ENCODE data around the gene SP2. TPM values are rescaled to one million over a fixed set of nuclear protein-coding genes. Genes with fewer than 3 reads are reported as not detected.

The SP2 gene
- total and polyA plus RNA-seq, 2 donors (not counting 1 experiment from before 2014, with no cell fraction given) = 25.4 to 32.5 TPM

DNA sequence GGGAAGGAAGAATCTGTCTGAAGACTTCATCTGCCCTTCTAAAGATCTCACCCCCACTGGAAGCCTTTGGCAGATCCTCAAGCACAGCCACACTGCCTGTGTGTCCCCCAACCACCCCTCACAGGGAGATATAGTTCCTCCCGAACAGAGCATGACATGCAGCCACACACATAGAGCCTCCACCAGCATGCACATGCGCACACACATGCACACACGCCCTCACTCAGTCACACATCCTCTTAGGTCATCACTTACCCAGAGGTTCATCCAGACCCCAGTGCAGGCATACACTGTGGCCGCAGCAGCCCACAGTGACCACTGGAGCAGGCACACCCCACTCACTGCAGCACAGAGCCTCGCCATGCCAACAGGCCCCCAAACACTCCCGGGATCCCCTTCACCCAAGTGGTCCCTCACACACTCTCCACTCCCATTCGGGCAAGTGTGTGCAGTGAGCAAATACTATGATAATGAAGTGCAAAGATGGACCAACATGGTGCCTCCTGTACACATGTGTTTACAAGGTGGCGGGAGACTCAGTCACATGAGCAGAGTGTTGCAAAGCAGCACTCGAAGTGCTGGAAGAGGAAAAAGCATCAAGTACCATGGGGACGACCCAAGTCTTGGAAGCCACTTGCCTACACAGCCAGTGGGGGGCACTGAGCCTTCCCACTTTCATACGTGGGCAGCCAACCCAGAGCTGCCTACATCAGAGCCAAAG lies 28.1 kb upstream of the SP2 start:
- H3K27me3 Mint-ChIP-seq = peaks cover 56% of the 10 kb centered on the region

DNA sequence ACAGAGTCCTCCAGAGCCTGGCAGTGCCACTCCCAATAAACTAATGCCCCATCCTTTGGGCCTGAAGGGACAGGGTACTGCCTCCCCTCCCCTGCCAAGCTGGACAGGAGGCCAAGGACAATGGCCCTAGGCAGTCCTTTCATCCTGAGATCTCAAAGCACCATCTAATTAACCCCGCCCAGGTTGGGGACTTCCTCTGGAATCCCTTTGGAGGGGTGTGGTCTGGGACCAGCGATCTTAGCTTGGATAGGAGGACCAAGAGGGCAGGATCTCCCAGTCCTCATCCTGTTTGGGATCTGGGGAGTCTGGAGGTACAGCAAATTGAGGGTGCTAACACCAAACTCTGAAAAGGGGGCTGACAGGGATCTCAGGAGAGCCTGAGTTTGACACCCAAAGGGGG lies 26.9 kb upstream of the SP2 start:
- Histone ChIP-seq H3K27ac (ENCODE audit: low read length in 2 of 2) (no peak overlapping the region), H3K4me1 (ENCODE audit: control insufficient read depth in 2 of 2, insufficient read depth in 2 of 2, low read length in 2 of 2) (peaks cover 8 to 9% of the 10 kb centered on the region in 2 donors), H3K4me3 (ENCODE audit: control extremely low read depth in 1 of 5, extremely low read depth in 1 of 5, insufficient read depth in 1 of 5, low read depth in 2 of 5, low read length in 4 of 5) (no peak overlapping the region), H3K9me3 (ENCODE audit: control extremely low read depth in 1 of 3, control insufficient read depth in 2 of 3, insufficient read depth in 1 of 3, low read length in 2 of 3) (no peaks in the 10 kb centered on the region), H2AFZ (ENCODE audit: insufficient read depth, low read depth, low read length, poor library complexity, severe bottlenecking) (no peak overlapping the region), H3K4me2 (replicated peaks; ENCODE audit: low read depth, low read length, poor library complexity, severe bottlenecking) (no peak overlapping the region), H3K36me3 (replicated peaks in 1 of 2; ENCODE audit: control extremely low read depth in 1 of 2, control insufficient read depth in 1 of 2, extremely low read depth in 1 of 2, insufficient read depth in 2 of 2, low read length in 1 of 2) (no peaks in the 10 kb centered on the region), H3K27me3 (replicated peaks in 1 of 4; ENCODE audit: control extremely low read depth in 1 of 4, control insufficient read depth in 3 of 4, insufficient read depth in 4 of 4, low read length in 3 of 4) (peaks cover 0 to 44% (median 19%) of the 10 kb centered on the region in 4 experiments), H4K20me1 (ENCODE audit: control insufficient read depth, insufficient read depth, low read length, poor library complexity, severe bottlenecking) (no peaks in the 10 kb centered on the region), H3K9ac (ENCODE audit: low read length) (no peak overlapping the region), H3K79me2 (ENCODE audit: control insufficient read depth, insufficient read depth, low read length) (no peaks in the 10 kb centered on the region)
- Mint-ChIP-seq H3K27ac (no peak overlapping the region), H3K9me3 (ENCODE audit: insufficient read depth) (no peaks in the 10 kb centered on the region), H3K27me3 (peaks cover 59% of the 10 kb centered on the region), H3K4me3 (no peak overlapping the region), H3K4me1 (peaks cover 5% of the 10 kb centered on the region)
- intact Hi-C loops (cut with micrococcal nuclease) = no loop called here
- 50% methylated on average over 1 of the region's 2 CpGs for WGBS (ENCODE audit: insufficient coverage)
- no peak for TF ChIP-seq EZH2 (IDR thresholded peaks at IDR 0.05; ENCODE audit: borderline replicate concordance, insufficient read depth, low read depth, low read length, poor library complexity, severe bottlenecking)
- TF ChIP-seq, protein P1, sequence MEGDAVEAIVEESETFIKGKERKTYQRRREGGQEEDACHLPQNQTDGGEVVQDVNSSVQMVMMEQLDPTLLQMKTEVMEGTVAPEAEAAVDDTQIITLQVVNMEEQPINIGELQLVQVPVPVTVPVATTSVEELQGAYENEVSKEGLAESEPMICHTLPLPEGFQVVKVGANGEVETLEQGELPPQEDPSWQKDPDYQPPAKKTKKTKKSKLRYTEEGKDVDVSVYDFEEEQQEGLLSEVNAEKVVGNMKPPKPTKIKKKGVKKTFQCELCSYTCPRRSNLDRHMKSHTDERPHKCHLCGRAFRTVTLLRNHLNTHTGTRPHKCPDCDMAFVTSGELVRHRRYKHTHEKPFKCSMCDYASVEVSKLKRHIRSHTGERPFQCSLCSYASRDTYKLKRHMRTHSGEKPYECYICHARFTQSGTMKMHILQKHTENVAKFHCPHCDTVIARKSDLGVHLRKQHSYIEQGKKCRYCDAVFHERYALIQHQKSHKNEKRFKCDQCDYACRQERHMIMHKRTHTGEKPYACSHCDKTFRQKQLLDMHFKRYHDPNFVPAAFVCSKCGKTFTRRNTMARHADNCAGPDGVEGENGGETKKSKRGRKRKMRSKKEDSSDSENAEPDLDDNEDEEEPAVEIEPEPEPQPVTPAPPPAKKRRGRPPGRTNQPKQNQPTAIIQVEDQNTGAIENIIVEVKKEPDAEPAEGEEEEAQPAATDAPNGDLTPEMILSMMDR (IDR thresholded peaks at IDR 0.05) = no peak
- ATAC-seq (ENCODE audit: low read depth) = no peak
- POLR2A ChIA-PET = no interaction called here
- CTCF ChIA-PET = interaction anchor here (4.0 kb wide), 1 partner anchor 20 kb away, joined by 12 read pairs; no protein-coding TSS in a partner anchor
- no peak for DNase-seq

More for the DNA sequence above, 28.1 kb upstream of the SP2 start:
- no peaks in the 10 kb centered on the region for H3K36me3 ChIP-seq (replicated peaks in 1 of 2; ENCODE audit: control extremely low read depth in 1 of 2, control insufficient read depth in 1 of 2, extremely low read depth in 1 of 2, insufficient read depth in 2 of 2, low read length in 1 of 2)
- ATAC-seq (ENCODE audit: low read depth) = no peak
- WGBS (ENCODE audit: insufficient coverage) = 88% methylated on average over 9 of the region's 11 CpGs
- no peaks in the 10 kb centered on the region for H4K20me1 ChIP-seq (ENCODE audit: control insufficient read depth, insufficient read depth, low read length, poor library complexity, severe bottlenecking)
- H3K9ac ChIP-seq (ENCODE audit: low read length) = no peak overlapping the region
- no peak overlapping the region for H2AFZ ChIP-seq (ENCODE audit: insufficient read depth, low read depth, low read length, poor library complexity, severe bottlenecking)
- POLR2A ChIA-PET = no interaction called here
- peaks cover 0 to 36% (median 16%) of the 10 kb centered on the region in 4 experiments for H3K27me3 ChIP-seq (replicated peaks in 1 of 4; ENCODE audit: control extremely low read depth in 1 of 4, control insufficient read depth in 3 of 4, insufficient read depth in 4 of 4, low read length in 3 of 4)
- peaks cover 0 to under 1% (median 0%) of the 10 kb centered on the region in 3 donors for H3K9me3 ChIP-seq (ENCODE audit: control extremely low read depth in 1 of 3, control insufficient read depth in 2 of 3, insufficient read depth in 1 of 3, low read length in 2 of 3)
- no peak for TF ChIP-seq EZH2 (IDR thresholded peaks at IDR 0.05; ENCODE audit: borderline replicate concordance, insufficient read depth, low read depth, low read length, poor library complexity, severe bottlenecking)
- TF ChIP-seq, protein P1 (IDR thresholded peaks at IDR 0.05) = no peak
- peaks cover 8 to 9% of the 10 kb centered on the region in 2 donors for H3K4me1 ChIP-seq (ENCODE audit: control insufficient read depth in 2 of 2, insufficient read depth in 2 of 2, low read length in 2 of 2)
- no peak overlapping the region for H3K4me3 ChIP-seq (ENCODE audit: control extremely low read depth in 1 of 5, extremely low read depth in 1 of 5, insufficient read depth in 1 of 5, low read depth in 2 of 5, low read length in 4 of 5)
- H3K27ac ChIP-seq (ENCODE audit: low read length in 2 of 2) = no peak overlapping the region
- H3K79me2 ChIP-seq (ENCODE audit: control insufficient read depth, insufficient read depth, low read length) = no peaks in the 10 kb centered on the region
- CTCF ChIA-PET = no interaction called here
- H3K4me3 Mint-ChIP-seq = no peak overlapping the region
- intact Hi-C loops (cut with micrococcal nuclease) = no loop called here
- no peak overlapping the region for H3K27ac Mint-ChIP-seq
- H3K4me2 ChIP-seq (replicated peaks; ENCODE audit: low read depth, low read length, poor library complexity, severe bottlenecking) = no peak overlapping the region
- H3K4me1 Mint-ChIP-seq = peaks cover 4% of the 10 kb centered on the region
- DNase-seq = no peak
- no peaks in the 10 kb centered on the region for H3K9me3 Mint-ChIP-seq (ENCODE audit: insufficient read depth)

Data from B cell (primary cell).